ENCODE data around the gene CCDC191.

GRCh38 chr3:113953677-113954076 lies 102.6 kb downstream of the CCDC191 start:
- TF ChIP-seq CTCF (IDR thresholded peaks at IDR 0.05) (no peak), POLR2A (IDR thresholded peaks at IDR 0.05) (no peak)

Measured in thyroid gland (tissue), 4 donors.